Subcutaneous abdominal adipose tissue (tissue), 5 donors: ENCODE data around the gene ACOT4.
"Not testable (repeated sequence)": the region's sequence is repeated elsewhere in the genome, so short reads cannot be mapped to it uniquely, and the experiment has no call there.

Experiments
- H3K27ac ChIP-seq: one replicate; pipeline ENCODE4 v1.7.0; 2013; ENCODE audit warnings: low read depth, mild to moderate bottlenecking, inconsistent platforms, low read length, moderate library complexity
- H3K27me3 ChIP-seq, 5 donors: one replicate each; pipeline ENCODE4 v1.7.0; 2013; ENCODE audit warnings: low read length in 5 of 5, inconsistent platforms in 1 of 5; ENCODE audit not compliant: control insufficient read depth in 5 of 5, insufficient read depth in 4 of 5
- H3K36me3 ChIP-seq, 5 donors: one replicate each; pipeline ENCODE4 v1.7.0; 2013; ENCODE audit warnings: low read length in 5 of 5; ENCODE audit not compliant: control insufficient read depth in 5 of 5, insufficient read depth in 5 of 5
- H3K4me1 ChIP-seq, 5 donors: one replicate each; pipeline ENCODE4 v1.7.0; 2013; ENCODE audit warnings: low read length in 5 of 5, mild to moderate bottlenecking in 3 of 5, moderate library complexity in 1 of 5; ENCODE audit not compliant: control insufficient read depth in 5 of 5, insufficient read depth in 5 of 5
- H3K4me3 ChIP-seq, 5 donors: one replicate each; pipeline ENCODE4 v1.7.0; 2013; ENCODE audit warnings: low read length in 5 of 5, low read depth in 1 of 5
- H3K9ac ChIP-seq, 5 donors: one replicate each; pipeline ENCODE4 v1.7.0; 2013; ENCODE audit warnings: low read length in 5 of 5, mild to moderate bottlenecking in 4 of 5, moderate library complexity in 3 of 5
- H3K9me3 ChIP-seq, 5 donors: one replicate each; pipeline ENCODE4 v1.7.0; 2013; ENCODE audit warnings: low read length in 5 of 5; ENCODE audit not compliant: control insufficient read depth in 5 of 5
- donor health status: healthy.
- donor health status: healthy.
- donor health status: healthy.
- donor health status: healthy.
- donor health status: healthy.

ACOT4 gene, protein sequence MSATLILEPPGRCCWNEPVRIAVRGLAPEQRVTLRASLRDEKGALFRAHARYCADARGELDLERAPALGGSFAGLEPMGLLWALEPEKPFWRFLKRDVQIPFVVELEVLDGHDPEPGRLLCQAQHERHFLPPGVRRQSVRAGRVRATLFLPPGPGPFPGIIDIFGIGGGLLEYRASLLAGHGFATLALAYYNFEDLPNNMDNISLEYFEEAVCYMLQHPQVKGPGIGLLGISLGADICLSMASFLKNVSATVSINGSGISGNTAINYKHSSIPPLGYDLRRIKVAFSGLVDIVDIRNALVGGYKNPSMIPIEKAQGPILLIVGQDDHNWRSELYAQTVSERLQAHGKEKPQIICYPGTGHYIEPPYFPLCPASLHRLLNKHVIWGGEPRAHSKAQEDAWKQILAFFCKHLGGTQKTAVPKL

DNA sequence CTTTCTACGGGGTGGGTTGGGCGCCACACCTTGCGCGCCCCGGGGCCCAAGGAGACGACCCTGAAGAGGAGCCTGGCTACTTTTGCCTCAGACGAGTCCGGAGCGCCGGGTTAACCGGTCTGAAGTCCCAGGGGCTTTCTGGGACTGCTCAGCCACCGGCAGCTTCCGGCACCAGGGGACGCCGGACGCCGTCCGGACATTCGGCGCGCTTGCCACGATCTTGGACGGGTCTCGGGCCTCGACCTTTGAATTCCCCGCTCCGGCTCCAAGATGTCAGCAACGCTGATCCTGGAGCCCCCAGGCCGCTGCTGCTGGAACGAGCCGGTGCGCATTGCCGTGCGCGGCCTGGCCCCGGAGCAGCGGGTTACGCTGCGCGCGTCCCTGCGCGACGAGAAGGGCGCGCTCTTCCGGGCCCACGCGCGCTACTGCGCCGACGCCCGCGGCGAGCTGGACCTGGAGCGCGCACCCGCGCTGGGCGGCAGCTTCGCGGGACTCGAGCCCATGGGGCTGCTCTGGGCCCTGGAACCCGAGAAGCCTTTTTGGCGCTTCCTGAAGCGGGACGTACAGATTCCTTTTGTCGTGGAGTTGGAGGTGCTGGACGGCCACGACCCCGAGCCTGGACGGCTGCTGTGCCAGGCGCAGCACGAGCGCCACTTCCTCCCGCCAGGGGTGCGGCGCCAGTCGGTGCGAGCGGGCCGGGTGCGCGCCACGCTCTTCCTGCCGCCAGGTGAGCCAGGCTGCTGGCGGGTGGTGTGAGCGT, at the start of gene ACOT4:
Gene ACOT4 (plus strand): TSS at position 184 of the 760 bp plus-strand sequence. CDS start 87 bp downstream, at position 271.
- H3K9ac ChIP-seq = peak within 1 kb of the TSS in 2 of 5 donors; percentile 52 to 64
- H3K27ac ChIP-seq = peak within 1 kb of the TSS; percentile 41

DNA sequence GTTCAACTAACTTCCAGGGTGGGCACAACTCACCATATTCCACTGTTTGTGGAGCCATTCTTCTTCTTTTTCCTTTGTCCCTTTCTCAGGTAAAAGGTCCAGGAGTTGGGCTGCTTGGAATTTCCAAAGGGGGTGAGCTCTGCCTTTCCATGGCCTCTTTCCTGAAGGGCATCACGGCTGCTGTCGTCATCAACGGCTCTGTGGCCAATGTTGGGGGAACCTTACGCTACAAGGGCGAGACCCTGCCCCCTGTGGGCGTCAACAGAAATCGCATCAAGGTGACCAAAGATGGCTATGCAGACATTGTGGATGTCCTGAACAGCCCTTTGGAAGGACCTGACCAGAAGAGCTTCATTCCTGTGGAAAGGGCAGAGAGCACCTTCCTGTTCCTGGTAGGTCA, 48.7 kb upstream of the ACOT4 start:
- H3K9me3 ChIP-seq, H3K4me3 ChIP-seq, H3K4me1 ChIP-seq, H3K27me3 ChIP-seq, H3K36me3 ChIP-seq, H3K9ac ChIP-seq, H3K27ac ChIP-seq: not testable (repeated sequence)

More for the DNA sequence above, at the start of gene ACOT4:
- H3K9me3 ChIP-seq = no peaks in the 10 kb centered on the region
- H3K4me3 ChIP-seq = peak within 1 kb of the TSS; percentile 67 to 92 (median 71)
- peaks cover 0 to 6% (median 5%) of the 10 kb centered on the region in 5 donors for H3K36me3 ChIP-seq
- peaks cover 0 to 25% (median 16%) of the 10 kb centered on the region in 5 donors for H3K4me1 ChIP-seq
- no peaks in the 10 kb centered on the region for H3K27me3 ChIP-seq

DNA sequence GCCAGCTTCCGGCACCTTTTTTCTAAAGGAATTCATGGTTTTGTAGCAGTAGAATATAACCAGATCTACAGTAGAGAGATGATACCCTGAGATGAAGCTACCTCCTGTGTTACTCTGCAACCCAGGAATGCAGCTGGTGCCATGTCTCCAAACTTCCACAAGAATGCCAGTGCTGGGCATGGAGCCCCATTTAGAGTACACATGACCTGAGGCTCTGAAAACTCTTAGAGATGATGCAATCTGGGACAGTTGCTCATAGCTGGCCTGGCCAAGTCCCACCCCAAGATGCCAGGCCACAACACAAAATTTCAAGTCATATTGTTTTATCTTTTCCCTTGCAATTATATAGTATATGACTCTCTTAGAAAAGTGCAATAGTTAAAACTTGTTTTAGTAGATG, 46.3 kb upstream of the ACOT4 start:
- H3K9ac ChIP-seq = not testable (repeated sequence)

DNA sequence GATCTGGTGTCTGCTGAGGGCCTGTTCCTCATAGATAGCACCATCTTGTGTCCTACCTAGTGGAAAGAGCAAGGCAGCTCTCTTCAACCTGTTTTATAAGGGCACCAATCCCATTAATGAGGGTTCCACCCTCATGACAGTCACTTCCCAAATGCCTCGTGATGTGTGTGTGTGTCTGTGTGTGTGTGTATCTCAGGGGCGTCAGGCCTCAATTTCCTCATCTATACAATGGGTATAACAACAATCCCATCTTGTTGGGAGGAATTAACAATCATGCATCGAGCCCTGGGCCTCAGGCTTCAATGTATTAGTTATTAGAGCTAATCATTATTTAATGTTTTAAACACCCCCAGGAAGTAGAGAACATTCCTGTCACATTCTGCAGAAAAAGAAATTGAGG, 42.6 kb upstream of the ACOT4 start:
- H3K4me3 ChIP-seq, H3K9me3 ChIP-seq, H3K4me1 ChIP-seq, H3K27me3 ChIP-seq, H3K36me3 ChIP-seq, H3K27ac ChIP-seq, H3K9ac ChIP-seq: not testable (repeated sequence)

More for the DNA sequence above, 46.3 kb upstream of the ACOT4 start:
- H3K27ac ChIP-seq, H3K27me3 ChIP-seq, H3K9me3 ChIP-seq, H3K4me1 ChIP-seq, H3K4me3 ChIP-seq, H3K36me3 ChIP-seq: not testable (repeated sequence)

DNA sequence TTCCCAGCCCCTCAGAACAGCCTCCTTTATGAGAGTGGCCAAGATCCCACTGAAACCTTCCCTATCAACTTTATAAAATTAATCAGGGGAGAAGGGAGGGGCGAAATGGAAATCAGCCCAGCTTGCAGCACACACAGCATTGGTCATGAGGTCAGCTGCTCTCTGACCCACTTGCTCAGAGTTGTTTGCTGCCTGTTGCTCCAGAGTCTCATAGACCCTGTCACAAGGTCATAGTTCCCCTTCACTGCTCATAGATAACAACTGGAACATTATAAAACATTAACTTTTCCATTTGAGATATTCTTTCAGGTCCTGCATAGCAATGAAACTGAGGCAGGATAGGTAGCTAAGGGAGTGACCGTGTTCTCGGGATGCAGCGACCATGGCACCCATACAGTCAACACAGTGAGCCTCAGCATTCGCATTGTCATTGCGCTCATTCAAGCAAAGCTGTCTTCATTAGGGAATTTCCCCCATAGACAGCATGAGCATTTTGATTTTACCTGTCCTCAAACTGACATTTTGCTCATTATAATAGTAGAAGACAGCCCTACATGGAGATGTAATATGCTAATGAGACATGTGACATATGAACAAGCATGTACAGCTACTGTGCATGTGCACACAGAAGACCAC, 41.7 kb upstream of the ACOT4 start:
- not testable (repeated sequence) for H3K27ac ChIP-seq, H3K9me3 ChIP-seq, H3K9ac ChIP-seq, H3K36me3 ChIP-seq, H3K27me3 ChIP-seq, H3K4me3 ChIP-seq, H3K4me1 ChIP-seq

DNA sequence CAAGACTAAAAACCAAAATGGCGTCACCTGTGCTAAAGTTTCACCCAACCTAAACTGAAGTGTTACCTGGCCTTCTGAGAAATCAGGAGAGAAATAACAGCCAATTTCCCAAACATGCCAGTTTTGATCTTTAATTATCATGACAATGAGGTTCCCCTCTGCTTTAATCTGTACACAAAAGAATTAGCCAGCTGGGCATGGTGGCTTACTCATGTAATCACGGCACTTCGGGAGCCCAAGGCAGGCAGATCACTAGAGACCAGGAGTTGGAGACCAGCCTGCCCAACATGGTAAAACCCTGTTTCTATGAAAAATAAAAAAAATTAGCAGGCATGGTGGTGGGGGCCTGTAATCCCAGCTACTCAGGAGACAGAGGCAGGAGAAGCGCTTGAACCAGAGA, 37.8 kb upstream of the ACOT4 start:
- Histone ChIP-seq H3K4me3 (no peak overlapping the region), H3K36me3 (no peaks in the 10 kb centered on the region), H3K27ac (no peak overlapping the region)

DNA sequence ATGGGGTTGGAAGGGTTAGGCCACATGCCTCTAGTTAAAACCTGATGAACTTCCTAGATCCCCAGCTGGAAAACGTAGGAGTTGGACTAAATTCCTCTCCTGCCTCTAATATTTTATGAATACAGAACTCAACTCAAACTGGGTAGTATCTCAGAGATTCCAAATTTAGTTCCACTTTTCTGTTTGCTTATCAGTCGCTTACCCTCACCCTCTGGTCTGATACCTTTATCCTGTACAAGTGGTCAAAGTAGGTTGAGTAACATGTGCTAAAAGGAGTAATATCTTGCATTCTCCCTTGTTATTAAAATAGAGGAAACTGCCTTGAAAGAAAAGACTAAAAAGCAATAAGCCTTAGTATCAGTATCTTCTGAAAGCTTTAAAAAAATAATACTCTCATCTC, 34.5 kb upstream of the ACOT4 start:
- not testable (repeated sequence) for H3K4me3 ChIP-seq

More for the DNA sequence above, 37.8 kb upstream of the ACOT4 start:
- Histone ChIP-seq H3K4me1 (peaks cover 0 to 8% (median 0%) of the 10 kb centered on the region in 5 donors), H3K27me3 (no peaks in the 10 kb centered on the region), H3K9me3 (no peaks in the 10 kb centered on the region), H3K9ac (no peak overlapping the region)

DNA sequence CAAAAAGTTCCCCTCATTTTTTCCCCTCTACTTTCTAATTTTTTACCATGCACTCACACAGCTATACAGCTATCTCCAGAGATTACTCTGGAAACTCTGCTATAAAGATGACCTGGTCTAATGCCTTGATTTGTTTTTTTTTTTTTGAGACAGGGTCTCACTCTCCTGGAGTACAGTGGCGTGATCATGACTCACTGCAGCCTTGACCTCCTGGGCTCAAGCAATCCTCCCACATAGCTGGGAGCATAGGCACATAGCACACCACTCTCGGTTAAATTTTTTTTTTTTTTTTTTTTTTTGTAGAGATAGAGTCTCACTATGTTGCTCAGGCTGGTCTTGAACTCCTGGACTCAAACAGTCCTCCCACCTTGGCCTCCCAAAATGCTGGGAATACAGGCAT, 33.4 kb upstream of the ACOT4 start:
- not testable (repeated sequence) for H3K4me3 ChIP-seq, H3K36me3 ChIP-seq, H3K27ac ChIP-seq, H3K9me3 ChIP-seq, H3K4me1 ChIP-seq, H3K9ac ChIP-seq, H3K27me3 ChIP-seq

More for the DNA sequence above, 34.5 kb upstream of the ACOT4 start:
- H3K9me3 ChIP-seq, H3K27ac ChIP-seq, H3K9ac ChIP-seq, H3K27me3 ChIP-seq, H3K36me3 ChIP-seq, H3K4me1 ChIP-seq: not testable (repeated sequence)

DNA sequence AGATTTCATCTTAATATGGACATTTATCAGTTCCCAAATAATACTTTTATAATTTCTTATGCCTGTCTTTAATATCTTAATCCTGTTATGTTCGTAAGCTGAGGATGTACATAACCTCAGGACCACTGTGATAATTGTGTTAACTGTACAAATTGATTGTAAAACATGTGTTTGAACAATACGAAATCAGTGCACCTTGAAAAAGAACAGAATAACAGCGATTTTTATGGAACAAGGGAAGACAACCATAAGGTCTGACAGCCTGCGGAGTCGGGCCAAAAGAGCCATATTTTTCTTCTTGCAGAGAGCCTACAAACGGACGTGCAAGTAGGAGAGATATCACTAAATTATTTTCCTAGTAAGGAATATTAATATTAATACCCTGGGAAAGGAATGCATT, 29.4 kb upstream of the ACOT4 start:
- not testable (repeated sequence) for H3K27me3 ChIP-seq, H3K9me3 ChIP-seq, H3K9ac ChIP-seq, H3K36me3 ChIP-seq, H3K27ac ChIP-seq, H3K4me3 ChIP-seq
- H3K4me1 ChIP-seq = peaks cover 0 to 12% (median 11%) of the 10 kb centered on the region in 5 donors

DNA sequence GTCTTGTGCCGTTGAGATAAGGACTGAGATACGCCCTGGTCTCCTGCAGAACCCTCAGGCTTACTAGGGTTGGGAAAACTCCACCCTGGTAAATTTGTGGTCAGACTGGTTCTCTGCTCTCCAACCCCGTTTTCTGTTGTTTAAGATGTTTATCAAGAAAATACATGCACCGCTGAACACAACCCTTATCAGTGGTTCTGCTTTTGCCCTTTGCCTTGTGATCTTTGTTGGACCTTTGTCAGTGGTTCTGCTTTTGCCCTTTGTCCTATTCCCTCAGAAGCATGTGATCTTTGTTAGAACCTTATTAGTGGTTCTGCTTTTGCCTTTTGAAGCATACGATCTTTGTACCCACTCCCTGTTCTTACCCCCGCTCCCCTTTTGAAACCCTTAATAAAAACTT, 29.0 kb upstream of the ACOT4 start:
- not testable (repeated sequence) for H3K27ac ChIP-seq, H3K36me3 ChIP-seq, H3K4me3 ChIP-seq, H3K9ac ChIP-seq, H3K9me3 ChIP-seq, H3K27me3 ChIP-seq
- peaks cover 0 to 16% (median 15%) of the 10 kb centered on the region in 5 donors for H3K4me1 ChIP-seq
